NCI-H2107 treated with DMSO at 0.1 percent for 48 hours (cell line): ENCODE measurements around the gene C12orf43.

Experiments used
- DNase-seq: peaks from one replicate; lab custom pipeline; 2025; ENCODE audit not compliant: unreplicated experiment; lab: John Stamatoyannopoulos, UW

The C12orf43 gene

GRCh38 chr12:120979220-120979861, 36.9 kb downstream of the C12orf43 start:
- DNase-seq: no peak

- no peak for DNase-seq
These were observed 37.7 kb downstream of the C12orf43 start, which contains the start of gene HNF1A for GRCh38 chr12:120978296-120979219. Gene HNF1A, plus strand, starts transcription at chr12:120978543. Its CDS starts 226 bp downstream, at chr12:120978769.

GRCh38 chr12:120977531-120978295, 38.6 kb downstream of the C12orf43 start:
- no peak for DNase-seq

GRCh38 chr12:120972870-120973543, 43.3 kb downstream of the C12orf43 start:
- peak; percentile 78 for DNase-seq

- DNase-seq: peak; percentile 75
These were observed 44.7 kb downstream of the C12orf43 start for GRCh38 chr12:120971299-120972180.

GRCh38 chr12:120970310-120970709, 46.0 kb downstream of the C12orf43 start:
- DNase-seq: no peak

- no peak for DNase-seq
These were observed 50.7 kb downstream of the C12orf43 start for GRCh38 chr12:120965534-120966091.

- no peak for DNase-seq
These were observed 52.0 kb downstream of the C12orf43 start for GRCh38 chr12:120964298-120964697.

GRCh38 chr12:120962532-120963020, 53.7 kb downstream of the C12orf43 start:
- no peak for DNase-seq

GRCh38 chr12:120961604-120962531, 54.4 kb downstream of the C12orf43 start:
- no peak for DNase-seq

- no peak for DNase-seq
These were observed 55.6 kb downstream of the C12orf43 start for GRCh38 chr12:120960657-120961056.

- DNase-seq: no peak
These were observed 57.0 kb downstream of the C12orf43 start for GRCh38 chr12:120959111-120959878.

GRCh38 chr12:120956579-120957300, 59.5 kb downstream of the C12orf43 start:
- DNase-seq: no peak

- no peak for DNase-seq
These were observed 61.1 kb downstream of the C12orf43 start for GRCh38 chr12:120955232-120955631.

- no peak for DNase-seq
These were observed 65.5 kb downstream of the C12orf43 start for GRCh38 chr12:120950807-120951206.
